Fibroblast of lung (primary cell): ENCODE data around the gene KLF14. TPM values are rescaled to one million over a fixed set of nuclear protein-coding genes. Genes with fewer than 3 reads are reported as not detected.
"Not testable (repeated sequence)": the region's sequence is repeated elsewhere in the genome, so short reads cannot be mapped to it uniquely, and the experiment has no call there.

Experiments
- DNase-seq, 2 donors: peaks; one replicate each; pipeline versions ENCODE4 v3.0.0 to v3.0.0-alpha.2; 2010; ENCODE audit warnings: low read depth in 2 of 2
- H2AFZ ChIP-seq: 2 replicates; pipeline ENCODE4 v1.5.1; 2012; ENCODE audit warnings: low read length, control low read depth, inconsistent platforms
- H3K27ac ChIP-seq: 2 replicates; pipeline ENCODE4 v1.5.1; 2011; ENCODE audit warnings: low read length, control low read depth; ENCODE audit not compliant: insufficient read depth
- H3K27me3 ChIP-seq: 2 replicates; pipeline ENCODE4 v1.5.1; 2011; ENCODE audit warnings: mild to moderate bottlenecking, low read length; ENCODE audit not compliant: control insufficient read depth, insufficient read depth
- H3K36me3 ChIP-seq: 2 replicates; pipeline ENCODE4 v1.5.1; 2011; ENCODE audit warnings: low read length; ENCODE audit not compliant: control insufficient read depth, insufficient read depth
- H3K4me1 ChIP-seq: 2 replicates; pipeline ENCODE4 v1.5.1; 2011; ENCODE audit warnings: low read length; ENCODE audit not compliant: control insufficient read depth, insufficient read depth; ENCODE audit errors: extremely low read depth
- H3K4me2 ChIP-seq: 2 replicates; pipeline ENCODE4 v1.5.1; 2011; ENCODE audit warnings: low read length, control low read depth; ENCODE audit not compliant: insufficient read depth; ENCODE audit errors: extremely low read depth
- H3K4me3 ChIP-seq, 4 experiments: fragments of 200-600 bp in 1 of 4; sonication (generic) in 1 of 4; replicated peaks in 1 of 4; 2 replicates each; pipeline ENCODE4 v1.5.1; 2011 to 2016; ENCODE audit warnings: low read length in 4 of 4, low read depth in 3 of 4, mild to moderate bottlenecking in 3 of 4, control low read depth in 2 of 4, inconsistent platforms in 1 of 4, mixed read lengths in 1 of 4; ENCODE audit not compliant: insufficient read depth in 1 of 4; ENCODE audit errors: control extremely low read depth in 1 of 4
- H3K79me2 ChIP-seq: 2 replicates; pipeline ENCODE4 v1.5.1; 2012; ENCODE audit warnings: mild to moderate bottlenecking, low read length, inconsistent platforms; ENCODE audit not compliant: control insufficient read depth, insufficient read depth
- H3K9ac ChIP-seq: 2 replicates; pipeline ENCODE4 v1.5.1; 2011; ENCODE audit warnings: mild to moderate bottlenecking, low read length, control low read depth; ENCODE audit not compliant: insufficient read depth
- H3K9me3 ChIP-seq: 2 replicates; pipeline ENCODE4 v1.5.1; 2012; ENCODE audit warnings: low read depth, low read length; ENCODE audit not compliant: control insufficient read depth, insufficient read depth
- H4K20me1 ChIP-seq: 2 replicates; pipeline ENCODE4 v1.5.1; 2011; ENCODE audit warnings: low read length; ENCODE audit not compliant: control insufficient read depth, insufficient read depth; ENCODE audit errors: extremely low read depth
- EZH2 ChIP-seq: IDR thresholded peaks from 2 replicates; pipeline ENCODE4 v1.5.1; 2012; ENCODE audit warnings: low read length, control low read depth, mild to moderate bottlenecking; ENCODE audit errors: missing control alignments
- polyA plus RNA-seq, 2 donors: library from polyadenylated mRNA; depleted of rRNA in 1 of 2; stranded (reverse) in 1 of 2; unstranded in 1 of 2; fragments of >200 nt; gene quantifications; 2 replicates each; pipeline ENCODE4 v1.2.1, GENCODE V29; 2011 to 2012; ENCODE audit warnings: missing spikeins in 1 of 2
- total RNA-seq: library from RNA; depleted of rRNA; stranded (reverse); fragments of >200 nt; gene quantifications from 2 replicates; pipeline ENCODE4 v1.2.1, GENCODE V29; 2014
- TF ChIP-seq, protein P1 (sequence below), 2 donors: IDR thresholded peaks in 1 of 2; conservative IDR thresholded peaks in 1 of 2; 1 replicate in 1 of 2; 2 replicates in 1 of 2; pipeline ENCODE4 v1.5.1; 2011 to 2012; ENCODE audit warnings: low read length in 2 of 2, control low read depth in 1 of 2, inconsistent platforms in 1 of 2, low read depth in 1 of 2, mild to moderate bottlenecking in 1 of 2

Gene KLF14
- total and polyA plus RNA-seq, 2 donors (not counting 1 experiment from before 2014, with no cell fraction given) = under 0.01 to 0.27 TPM

DNA sequence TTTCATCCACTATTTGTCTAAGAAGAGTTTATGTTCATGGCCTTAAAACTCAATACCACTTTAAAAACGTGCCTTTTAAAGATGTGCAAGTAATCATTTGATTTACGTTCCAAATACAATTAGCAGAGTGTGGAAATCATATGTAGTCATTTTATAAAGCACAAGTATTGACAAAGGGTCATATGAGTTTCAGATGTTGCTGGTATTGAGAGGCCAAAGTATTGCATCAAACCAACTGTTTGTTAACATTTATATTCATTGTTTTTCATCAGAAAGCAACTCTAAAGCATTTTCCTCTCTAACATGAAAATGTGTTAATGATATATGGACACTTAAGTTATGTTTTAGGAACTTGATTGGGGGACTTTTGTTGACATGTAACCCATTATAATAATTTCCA is 36.2 kb downstream of the KLF14 start:
- no peaks in the 10 kb centered on the region for H3K4me1 ChIP-seq
- no peak overlapping the region for H3K4me3 ChIP-seq
- H3K79me2 ChIP-seq = no peaks in the 10 kb centered on the region
- DNase-seq = no peak
- no peaks in the 10 kb centered on the region for H3K36me3 ChIP-seq
- no peak overlapping the region for H3K27ac ChIP-seq
- no peaks in the 10 kb centered on the region for H3K9me3 ChIP-seq
- TF ChIP-seq, protein P1, sequence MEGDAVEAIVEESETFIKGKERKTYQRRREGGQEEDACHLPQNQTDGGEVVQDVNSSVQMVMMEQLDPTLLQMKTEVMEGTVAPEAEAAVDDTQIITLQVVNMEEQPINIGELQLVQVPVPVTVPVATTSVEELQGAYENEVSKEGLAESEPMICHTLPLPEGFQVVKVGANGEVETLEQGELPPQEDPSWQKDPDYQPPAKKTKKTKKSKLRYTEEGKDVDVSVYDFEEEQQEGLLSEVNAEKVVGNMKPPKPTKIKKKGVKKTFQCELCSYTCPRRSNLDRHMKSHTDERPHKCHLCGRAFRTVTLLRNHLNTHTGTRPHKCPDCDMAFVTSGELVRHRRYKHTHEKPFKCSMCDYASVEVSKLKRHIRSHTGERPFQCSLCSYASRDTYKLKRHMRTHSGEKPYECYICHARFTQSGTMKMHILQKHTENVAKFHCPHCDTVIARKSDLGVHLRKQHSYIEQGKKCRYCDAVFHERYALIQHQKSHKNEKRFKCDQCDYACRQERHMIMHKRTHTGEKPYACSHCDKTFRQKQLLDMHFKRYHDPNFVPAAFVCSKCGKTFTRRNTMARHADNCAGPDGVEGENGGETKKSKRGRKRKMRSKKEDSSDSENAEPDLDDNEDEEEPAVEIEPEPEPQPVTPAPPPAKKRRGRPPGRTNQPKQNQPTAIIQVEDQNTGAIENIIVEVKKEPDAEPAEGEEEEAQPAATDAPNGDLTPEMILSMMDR (conservative IDR thresholded peaks at IDR 0.05 in 1 of 2, IDR thresholded peaks at IDR 0.05 in 1 of 2; ENCODE audit: low read depth in 1 of 2, low read length in 2 of 2) = no peak
- TF ChIP-seq EZH2 = no peak
- H2AFZ ChIP-seq = no peak overlapping the region
- H3K27me3 ChIP-seq = peaks cover 3% of the 10 kb centered on the region
- H4K20me1 ChIP-seq = no peaks in the 10 kb centered on the region
- H3K9ac ChIP-seq = no peak overlapping the region
- H3K4me2 ChIP-seq = no peak overlapping the region

DNA sequence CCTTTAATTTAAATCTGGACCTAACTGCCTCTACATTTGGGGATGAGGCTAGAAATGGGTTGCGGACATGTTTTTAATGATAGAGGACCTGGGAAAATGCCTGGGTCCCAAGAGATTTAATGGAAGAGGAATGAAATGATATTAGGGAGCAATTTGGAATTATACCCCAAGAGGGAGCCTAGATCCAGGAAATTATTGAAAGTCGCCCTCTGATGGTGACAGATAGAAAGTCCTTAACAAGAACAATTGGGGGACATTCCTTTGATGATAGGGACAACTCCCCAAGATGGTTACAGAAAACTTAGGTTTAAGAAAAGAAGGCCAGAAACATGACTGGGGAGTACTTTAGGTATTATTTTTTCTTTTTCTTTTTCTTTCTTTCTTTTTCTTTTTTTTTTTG is 38.2 kb downstream of the KLF14 start:
- TF ChIP-seq EZH2 = no peak
- TF ChIP-seq, protein P1 (conservative IDR thresholded peaks at IDR 0.05 in 1 of 2, IDR thresholded peaks at IDR 0.05 in 1 of 2; ENCODE audit: low read depth in 1 of 2, low read length in 2 of 2) = peak; percentile 63 to 70
- no peaks in the 10 kb centered on the region for H3K79me2 ChIP-seq
- no peaks in the 10 kb centered on the region for H4K20me1 ChIP-seq
- H3K4me3 ChIP-seq = no peak overlapping the region
- no peaks in the 10 kb centered on the region for H3K4me1 ChIP-seq
- no peak overlapping the region for H3K9ac ChIP-seq
- H2AFZ ChIP-seq = no peak overlapping the region
- no peaks in the 10 kb centered on the region for H3K9me3 ChIP-seq
- no peak overlapping the region for H3K4me2 ChIP-seq
- H3K27me3 ChIP-seq = peaks cover 3% of the 10 kb centered on the region
- no peak overlapping the region for H3K27ac ChIP-seq
- peak; percentile 29 to 63 for DNase-seq
- H3K36me3 ChIP-seq = no peaks in the 10 kb centered on the region

- not testable (repeated sequence) for H2AFZ ChIP-seq, H3K9ac ChIP-seq, H3K9me3 ChIP-seq, H3K27me3 ChIP-seq, H3K4me2 ChIP-seq, DNase-seq, H3K4me3 ChIP-seq, H3K79me2 ChIP-seq, H3K36me3 ChIP-seq, H3K27ac ChIP-seq, H3K4me1 ChIP-seq, H4K20me1 ChIP-seq
Observed at GRCh38 chr7:130692396-130692795, 41.6 kb downstream of the KLF14 start.
